ENCODE measurements around the gene SLC28A1. TPM values are rescaled to one million over a fixed set of nuclear protein-coding genes. Genes with fewer than 3 reads are reported as not detected.

Gene SLC28A1
- total RNA-seq, 1 experiment from 2014 or later, result 0.13 TPM

- no peak overlapping the region for H3K27ac Mint-ChIP-seq
- no CpG with 5 or more reads among the region's 4 CpGs for WGBS (ENCODE audit: extremely low coverage, insufficient read length, low lambda C conversion rate)
- H3K9me3 Mint-ChIP-seq, result no peaks in the 10 kb centered on the region
- Histone ChIP-seq H3K9ac (ENCODE audit: extremely low read depth, insufficient read length, low read length) (no peak overlapping the region), H3K23me2 (ENCODE audit: insufficient read length, low read depth, low read length, poor library complexity, severe bottlenecking) (no peaks in the 10 kb centered on the region), H2BK5ac (ENCODE audit: insufficient read length, low read length) (no peak overlapping the region), H3K27me3 (ENCODE audit: insufficient read depth, low read length) (no peaks in the 10 kb centered on the region), H2BK12ac (ENCODE audit: insufficient read length, low read depth, low read length) (no peak overlapping the region), H3T11ph (ENCODE audit: low read length) (no peak overlapping the region), H3K79me2 (ENCODE audit: insufficient read depth, low read length) (peaks cover 2% of the 10 kb centered on the region; the same call in 1 of the 2 replicates), H3K4me1 (ENCODE audit: insufficient read depth, low read length) (no peaks in the 10 kb centered on the region), H2BK15ac (ENCODE audit: low read depth, low read length) (no peak overlapping the region), H2AFZ (ENCODE audit: low read length) (no peak overlapping the region), H3K18ac (ENCODE audit: insufficient read length, low read depth, low read length) (no peak overlapping the region), H2BK20ac (ENCODE audit: low read depth, low read length, poor library complexity, severe bottlenecking) (no peak overlapping the region), H2BK120ac (ENCODE audit: low read depth, low read length, poor library complexity, severe bottlenecking) (no peak overlapping the region), H3K4ac (ENCODE audit: low read depth, low read length) (no peak overlapping the region), H2AK5ac (ENCODE audit: insufficient read length, low read length) (no peak overlapping the region), H3K23ac (ENCODE audit: insufficient read length, low read depth, low read length) (no peak overlapping the region), H3K79me1 (ENCODE audit: insufficient read depth, low read depth, low read length, poor library complexity, severe bottlenecking) (no peaks in the 10 kb centered on the region), H3K4me2 (ENCODE audit: insufficient read depth, insufficient read length, low read length) (no peak overlapping the region), H4K5ac (ENCODE audit: insufficient read length, low read depth, low read length) (no peak overlapping the region), H4K91ac (ENCODE audit: insufficient read length, low read depth, low read length) (no peak overlapping the region), H3K56ac (ENCODE audit: insufficient read length, low read depth, low read length) (no peak overlapping the region), H4K8ac (replicated peaks; ENCODE audit: insufficient read length, low read depth, low read length) (no peak overlapping the region), H3K9me3 (ENCODE audit: control insufficient read depth, low read depth, low read length) (no peaks in the 10 kb centered on the region), H3K14ac (ENCODE audit: insufficient read depth, low read length) (no peak overlapping the region), H4K20me1 (ENCODE audit: control insufficient read depth, insufficient read depth, insufficient read length) (no peaks in the 10 kb centered on the region), H3K27ac (ENCODE audit: insufficient read length, low read depth, low read length) (no peak overlapping the region)
- peaks cover 9 to 12% of the 10 kb centered on the region in 2 experiments for H3K4me1 Mint-ChIP-seq
- DNase-seq, result peak; percentile 82
- H3K27me3 Mint-ChIP-seq (ENCODE audit: low read depth), result peaks cover 6% of the 10 kb centered on the region
- no peaks in the 10 kb centered on the region for H3K36me3 Mint-ChIP-seq (ENCODE audit: insufficient read depth in 1 of 3, low read depth in 3 of 3)
- TF ChIP-seq, protein P1, sequence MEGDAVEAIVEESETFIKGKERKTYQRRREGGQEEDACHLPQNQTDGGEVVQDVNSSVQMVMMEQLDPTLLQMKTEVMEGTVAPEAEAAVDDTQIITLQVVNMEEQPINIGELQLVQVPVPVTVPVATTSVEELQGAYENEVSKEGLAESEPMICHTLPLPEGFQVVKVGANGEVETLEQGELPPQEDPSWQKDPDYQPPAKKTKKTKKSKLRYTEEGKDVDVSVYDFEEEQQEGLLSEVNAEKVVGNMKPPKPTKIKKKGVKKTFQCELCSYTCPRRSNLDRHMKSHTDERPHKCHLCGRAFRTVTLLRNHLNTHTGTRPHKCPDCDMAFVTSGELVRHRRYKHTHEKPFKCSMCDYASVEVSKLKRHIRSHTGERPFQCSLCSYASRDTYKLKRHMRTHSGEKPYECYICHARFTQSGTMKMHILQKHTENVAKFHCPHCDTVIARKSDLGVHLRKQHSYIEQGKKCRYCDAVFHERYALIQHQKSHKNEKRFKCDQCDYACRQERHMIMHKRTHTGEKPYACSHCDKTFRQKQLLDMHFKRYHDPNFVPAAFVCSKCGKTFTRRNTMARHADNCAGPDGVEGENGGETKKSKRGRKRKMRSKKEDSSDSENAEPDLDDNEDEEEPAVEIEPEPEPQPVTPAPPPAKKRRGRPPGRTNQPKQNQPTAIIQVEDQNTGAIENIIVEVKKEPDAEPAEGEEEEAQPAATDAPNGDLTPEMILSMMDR (conservative IDR thresholded peaks at IDR 0.05), result peak; percentile 80
- H3K4me3 Mint-ChIP-seq, result no peak overlapping the region
Observed at GRCh38 chr15:84878504-84878903, 6.0 kb upstream of the SLC28A1 start.

Data from H9 (cell line).